Fibroblast of skin of abdomen (primary cell): ENCODE data around the gene LMF1.
"Not testable (repeated sequence)": the region's sequence is repeated elsewhere in the genome, so short reads cannot be mapped to it uniquely, and the experiment has no call there.

Experiments used
- DNase-seq: peaks from one replicate; pipeline ENCODE4 v3.0.0-alpha.2; 2013

Gene LMF1

GRCh38 chr16:892006-892405 is 78.8 kb downstream of the LMF1 start:
- no peak for DNase-seq

DNA sequence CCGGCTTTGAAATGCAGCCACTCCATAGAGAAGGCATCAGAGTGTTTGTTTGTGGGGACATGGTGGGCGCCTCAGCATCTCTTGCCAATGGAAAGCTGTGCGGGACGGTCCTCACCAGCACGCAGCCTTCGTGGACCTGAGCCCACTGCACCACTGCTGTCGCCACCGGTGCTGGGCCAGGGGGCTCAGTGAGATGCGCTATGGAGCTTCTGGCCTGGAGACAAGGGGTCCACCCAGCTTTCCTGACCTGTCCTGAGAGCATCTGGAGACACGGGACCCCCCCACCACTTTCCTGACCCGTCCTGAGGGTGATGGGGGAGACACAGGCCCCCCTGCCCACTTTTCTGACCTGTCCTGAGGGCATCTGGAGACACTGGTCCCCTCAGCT is 79.4 kb downstream of the LMF1 start:
- no peak for DNase-seq

- DNase-seq: no peak
Measured at GRCh38 chr16:890716-891352, 80.0 kb downstream of the LMF1 start.

DNA sequence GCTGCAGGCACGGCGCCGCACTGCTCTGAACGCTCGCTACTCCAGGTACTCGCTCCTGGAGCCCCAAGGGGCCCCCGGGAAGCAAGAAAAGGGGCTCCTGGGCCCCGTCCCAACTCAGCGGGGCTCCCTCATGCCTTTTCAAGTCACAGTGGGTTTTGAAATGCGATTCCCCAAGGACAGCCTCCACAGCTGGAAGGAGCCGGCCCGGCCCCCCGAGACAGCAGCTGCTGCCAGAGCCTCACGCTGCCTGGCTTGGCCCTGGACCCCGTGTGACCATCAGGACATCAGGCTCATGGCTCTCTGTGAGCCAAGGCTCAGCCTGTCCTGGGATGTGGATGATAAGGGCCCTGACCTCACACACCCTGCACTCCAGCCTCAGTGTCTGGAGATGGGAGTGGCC is 80.6 kb downstream of the LMF1 start:
- no peak for DNase-seq

GRCh38 chr16:889586-889985 is 81.2 kb downstream of the LMF1 start:
- DNase-seq: no peak

DNA sequence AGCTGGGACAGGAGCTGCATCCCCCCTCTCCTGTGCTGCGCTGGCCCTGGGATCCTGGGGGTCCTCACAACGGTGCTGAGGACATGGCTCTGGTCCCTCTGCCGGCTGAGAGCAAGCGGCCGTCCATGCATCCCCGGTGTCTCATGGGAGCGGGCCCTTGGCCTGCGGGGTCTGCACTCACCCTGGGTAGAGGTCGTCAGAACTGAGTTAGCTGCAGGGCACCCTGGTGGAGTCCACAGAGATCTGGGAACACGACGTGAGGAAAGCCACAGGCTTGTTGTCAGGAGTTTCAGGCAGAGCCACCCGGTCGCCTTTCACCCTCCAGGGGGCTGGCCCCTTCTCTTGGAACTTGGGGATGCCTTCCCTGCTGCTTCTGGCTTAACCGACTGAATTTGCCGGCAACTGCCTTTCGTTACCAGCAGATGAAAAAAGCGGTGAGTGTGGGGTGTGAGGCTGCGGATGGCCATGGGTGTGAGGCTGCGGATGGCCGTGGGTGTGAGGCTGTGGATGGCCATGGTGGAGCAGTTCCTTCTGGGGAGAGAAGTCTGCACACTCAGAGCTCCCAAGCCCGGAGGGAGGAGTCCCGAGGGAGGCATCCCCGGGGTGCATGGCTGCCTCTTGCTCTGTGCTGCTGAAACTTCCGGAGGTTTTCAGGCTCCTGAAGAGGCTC is 81.7 kb downstream of the LMF1 start:
- no peak for DNase-seq

GRCh38 chr16:888456-888855 is 82.3 kb downstream of the LMF1 start:
- not testable (repeated sequence) for DNase-seq

GRCh38 chr16:887846-888245 is 82.9 kb downstream of the LMF1 start:
- DNase-seq: no peak

DNA sequence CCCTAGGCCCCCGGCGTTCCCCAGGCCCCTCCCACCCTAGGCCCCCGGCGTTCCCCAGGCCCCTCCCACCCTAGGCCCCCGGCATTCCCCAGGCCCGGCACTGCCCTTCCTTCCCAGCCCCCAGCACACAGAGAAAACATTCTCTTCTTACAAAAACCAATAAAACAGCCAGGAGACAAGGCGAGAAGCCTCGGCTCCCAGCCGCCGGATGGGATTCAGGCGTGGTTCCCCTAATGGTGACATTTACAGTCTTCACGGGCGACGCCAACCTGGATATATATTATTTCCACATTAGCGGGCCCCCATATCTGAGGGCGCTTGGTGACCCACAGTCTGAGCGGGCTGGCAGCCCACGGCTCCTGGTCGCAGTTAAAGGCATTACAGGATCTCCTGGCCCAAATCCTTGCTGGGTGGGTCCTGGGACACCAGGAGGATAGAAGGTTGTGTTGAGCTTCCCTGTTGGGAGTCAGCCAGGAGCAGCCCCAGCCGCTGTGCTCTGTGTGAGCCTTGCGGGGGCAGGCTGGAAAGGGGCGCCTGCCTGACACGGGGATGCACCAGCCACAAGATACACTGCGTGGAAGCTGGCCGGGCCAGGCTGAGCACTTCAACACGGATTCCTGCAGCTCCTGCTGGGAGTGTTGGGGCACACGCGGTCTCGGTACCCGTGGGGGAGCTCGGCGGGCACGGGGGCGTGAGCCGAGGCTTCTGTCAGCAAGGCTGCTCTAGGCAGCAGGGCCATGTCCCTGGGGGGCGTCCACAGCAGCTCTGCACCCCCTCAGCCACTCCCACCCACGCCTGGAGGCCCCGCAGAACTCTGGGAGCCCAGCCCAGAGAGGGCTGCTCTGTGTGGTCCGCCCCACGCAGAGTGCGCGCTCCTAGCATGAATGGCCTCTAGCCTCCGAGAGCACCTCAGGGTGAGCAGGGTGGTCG is 83.7 kb downstream of the LMF1 start:
- no peak for DNase-seq

GRCh38 chr16:886084-886543 is 84.7 kb downstream of the LMF1 start:
- DNase-seq: no peak

DNA sequence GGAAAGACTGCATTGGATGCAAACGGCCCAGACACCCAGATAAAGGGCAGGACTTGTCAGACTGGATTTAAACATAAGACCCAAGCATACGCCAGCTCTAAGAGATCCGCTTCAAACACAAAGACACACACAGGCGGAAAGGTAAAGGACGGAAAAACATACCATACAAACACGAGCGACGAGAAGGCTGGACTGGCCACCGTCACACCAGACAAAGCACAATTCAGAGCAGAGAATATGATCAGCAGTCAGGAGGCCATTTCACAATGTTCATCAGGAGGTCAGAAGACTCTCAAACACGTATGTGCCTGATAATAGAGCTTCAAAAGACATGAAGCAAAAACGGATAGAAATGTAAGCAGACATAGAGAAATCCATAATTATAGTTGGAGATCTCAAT is 85.4 kb downstream of the LMF1 start:
- no peak for DNase-seq

GRCh38 chr16:884232-884631 is 86.6 kb downstream of the LMF1 start:
- DNase-seq: no peak

DNA sequence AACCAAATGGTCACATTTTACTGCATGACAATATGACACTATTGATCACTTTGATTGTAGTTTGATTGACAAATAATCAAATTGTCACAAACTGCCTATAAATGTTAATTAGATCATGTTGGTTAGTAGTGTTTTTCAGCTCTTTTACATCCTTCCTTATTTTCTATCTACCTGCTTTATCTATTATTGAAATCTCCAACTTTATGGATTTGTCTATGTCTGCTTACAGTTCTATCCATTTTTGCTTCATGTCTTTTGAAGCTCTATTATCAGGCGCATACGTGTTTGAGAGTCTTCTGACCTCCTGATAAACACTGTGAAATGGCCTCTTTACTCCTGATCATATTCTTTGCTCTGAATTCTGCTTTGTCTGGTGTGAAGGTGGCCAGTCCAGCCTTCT is 87.0 kb downstream of the LMF1 start:
- DNase-seq: no peak

GRCh38 chr16:883340-883739 is 87.4 kb downstream of the LMF1 start:
- DNase-seq: no peak

DNA sequence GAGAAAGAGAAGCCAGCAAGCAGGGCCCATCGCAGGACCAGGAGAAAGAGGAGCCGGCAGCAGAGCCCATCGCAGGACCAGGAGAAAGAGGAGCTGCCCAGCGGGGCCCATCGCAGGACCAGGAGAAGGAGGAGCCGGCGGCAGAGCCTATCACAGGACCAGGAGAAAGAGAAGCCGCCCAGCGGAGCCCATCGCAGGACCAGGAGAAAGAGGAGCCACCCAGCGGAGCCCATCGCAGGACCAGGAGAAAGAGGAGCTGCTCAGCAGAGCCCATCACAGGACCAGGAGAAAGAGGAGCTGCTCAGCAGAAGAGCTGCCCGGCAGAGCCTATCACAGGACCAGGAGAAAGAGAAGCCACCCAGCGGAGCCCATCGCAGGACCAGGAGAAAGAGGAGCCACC is 88.1 kb downstream of the LMF1 start:
- not testable (repeated sequence) for DNase-seq

DNA sequence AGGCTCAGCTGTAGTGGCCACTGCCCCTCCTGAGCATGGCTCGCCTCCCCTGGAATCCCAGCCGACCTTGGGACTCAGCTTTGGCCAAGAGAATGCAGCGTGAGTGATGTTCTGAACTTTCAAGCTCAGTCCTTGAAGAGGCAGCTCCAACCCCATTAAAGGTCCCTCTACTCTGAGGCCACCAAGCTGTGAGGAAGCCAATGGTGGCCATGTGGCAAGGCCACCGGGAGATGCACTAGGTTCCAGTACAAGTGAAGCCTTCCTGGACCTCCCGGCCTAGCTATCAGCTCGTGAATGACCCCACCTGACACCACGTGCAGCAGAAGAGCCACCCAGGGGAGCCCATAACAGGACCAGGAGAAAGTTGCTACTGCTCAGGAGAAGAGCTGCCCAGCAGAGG is 88.5 kb downstream of the LMF1 start:
- DNase-seq: no peak

- DNase-seq: no peak
Measured at GRCh38 chr16:881219-882097, 89.3 kb downstream of the LMF1 start.

- DNase-seq: no peak
Measured at GRCh38 chr16:880471-881171, 90.2 kb downstream of the LMF1 start.

GRCh38 chr16:879986-880385 is 90.8 kb downstream of the LMF1 start:
- no peak for DNase-seq

- no peak for DNase-seq
Measured at GRCh38 chr16:879461-879861, 91.3 kb downstream of the LMF1 start.

GRCh38 chr16:878886-879285 is 91.9 kb downstream of the LMF1 start:
- DNase-seq: no peak
